T-helper 2 cell (primary cell): Measurements from ENCODE around the gene ZFAND6.
"Not testable (repeated sequence)": the region's sequence is repeated elsewhere in the genome, so short reads cannot be mapped to it uniquely, and the experiment has no call there.

Experiments
- DNase-seq, 5 experiments: peaks; one replicate each; pipeline versions ENCODE4 v3.0.0 to v3.0.0-alpha.2; 2012 to 2022

ZFAND6 gene

GRCh38 chr15:80099241-80099640 lies 39.8 kb downstream of the ZFAND6 start:
- DNase-seq, result no peak

GRCh38 chr15:80099662-80100061 lies 40.2 kb downstream of the ZFAND6 start:
- DNase-seq, result not testable (repeated sequence)

- DNase-seq, result no peak
Measured at GRCh38 chr15:80100247-80100646, 40.8 kb downstream of the ZFAND6 start.

GRCh38 chr15:80105193-80105592 lies 45.7 kb downstream of the ZFAND6 start:
- no peak for DNase-seq

GRCh38 chr15:80105595-80105994 lies 46.1 kb downstream of the ZFAND6 start:
- peak in 1 of 5 experiments; percentile 34 for DNase-seq

- DNase-seq, result no peak
Measured at GRCh38 chr15:80106051-80106450, 46.6 kb downstream of the ZFAND6 start.

- no peak for DNase-seq
Measured at GRCh38 chr15:80107204-80107603, 47.7 kb downstream of the ZFAND6 start.

- no peak for DNase-seq
Measured at GRCh38 chr15:80107774-80108173, 48.3 kb downstream of the ZFAND6 start.

- DNase-seq, result no peak
Measured at GRCh38 chr15:80109388-80109787, 49.9 kb downstream of the ZFAND6 start.

- no peak for DNase-seq
Measured at GRCh38 chr15:80110920-80111319, 51.4 kb downstream of the ZFAND6 start.

- DNase-seq, result no peak
Measured at GRCh38 chr15:80114114-80114513, 54.6 kb downstream of the ZFAND6 start.

- no peak for DNase-seq
Measured at GRCh38 chr15:80115021-80115420, 55.5 kb downstream of the ZFAND6 start.

- DNase-seq, result no peak
Measured at GRCh38 chr15:80118956-80119355, 59.5 kb downstream of the ZFAND6 start.

GRCh38 chr15:80120636-80121035 lies 61.2 kb downstream of the ZFAND6 start:
- DNase-seq, result no peak

GRCh38 chr15:80121546-80121945 lies 62.1 kb downstream of the ZFAND6 start:
- DNase-seq, result no peak

- DNase-seq, result no peak
Measured at GRCh38 chr15:80123034-80123433, 63.6 kb downstream of the ZFAND6 start.

GRCh38 chr15:80127253-80127652 lies 67.8 kb downstream of the ZFAND6 start:
- DNase-seq, result not testable (repeated sequence)

GRCh38 chr15:80127911-80128310 lies 68.4 kb downstream of the ZFAND6 start:
- DNase-seq, result no peak

- DNase-seq, result no peak
Measured at GRCh38 chr15:80132382-80132781, 72.9 kb downstream of the ZFAND6 start.

GRCh38 chr15:80136854-80137253 lies 77.4 kb downstream of the ZFAND6 start:
- DNase-seq, result no peak

GRCh38 chr15:80138961-80139360 lies 79.5 kb downstream of the ZFAND6 start:
- no peak for DNase-seq

GRCh38 chr15:80140909-80141308 lies 81.4 kb downstream of the ZFAND6 start:
- no peak for DNase-seq

GRCh38 chr15:80141916-80142598 lies 82.6 kb downstream of the ZFAND6 start:
- no peak for DNase-seq

- no peak for DNase-seq
Measured at GRCh38 chr15:80142646-80143045, 83.2 kb downstream of the ZFAND6 start.

- DNase-seq, result no peak
Measured at GRCh38 chr15:80151148-80151547, 91.7 kb downstream of the ZFAND6 start.
